ENCODE data around the gene ZSWIM5. TPM values are rescaled to one million over a fixed set of nuclear protein-coding genes. Genes with fewer than 3 reads are reported as not detected.

Gene ZSWIM5
- total RNA-seq, 1 experiment from 2014 or later, result 2.2 TPM

GRCh38 chr1:45011837-45012638, 194.4 kb downstream of the ZSWIM5 start, which contains the start of gene UROD (continued):
- TF ChIP-seq CDX4 (CRISPR knock-in tag; IDR thresholded peaks at IDR 0.05; ENCODE audit: borderline replicate concordance), result no peak
- TF ChIP-seq, protein P1, sequence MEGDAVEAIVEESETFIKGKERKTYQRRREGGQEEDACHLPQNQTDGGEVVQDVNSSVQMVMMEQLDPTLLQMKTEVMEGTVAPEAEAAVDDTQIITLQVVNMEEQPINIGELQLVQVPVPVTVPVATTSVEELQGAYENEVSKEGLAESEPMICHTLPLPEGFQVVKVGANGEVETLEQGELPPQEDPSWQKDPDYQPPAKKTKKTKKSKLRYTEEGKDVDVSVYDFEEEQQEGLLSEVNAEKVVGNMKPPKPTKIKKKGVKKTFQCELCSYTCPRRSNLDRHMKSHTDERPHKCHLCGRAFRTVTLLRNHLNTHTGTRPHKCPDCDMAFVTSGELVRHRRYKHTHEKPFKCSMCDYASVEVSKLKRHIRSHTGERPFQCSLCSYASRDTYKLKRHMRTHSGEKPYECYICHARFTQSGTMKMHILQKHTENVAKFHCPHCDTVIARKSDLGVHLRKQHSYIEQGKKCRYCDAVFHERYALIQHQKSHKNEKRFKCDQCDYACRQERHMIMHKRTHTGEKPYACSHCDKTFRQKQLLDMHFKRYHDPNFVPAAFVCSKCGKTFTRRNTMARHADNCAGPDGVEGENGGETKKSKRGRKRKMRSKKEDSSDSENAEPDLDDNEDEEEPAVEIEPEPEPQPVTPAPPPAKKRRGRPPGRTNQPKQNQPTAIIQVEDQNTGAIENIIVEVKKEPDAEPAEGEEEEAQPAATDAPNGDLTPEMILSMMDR (IDR thresholded peaks at IDR 0.05), result no peak
- no peak for TF ChIP-seq NR3C1 (CRISPR knock-in tag; conservative IDR thresholded peaks at IDR 0.05; ENCODE audit: low read depth)
- no peak for TF ChIP-seq NFATC4 (CRISPR knock-in tag; IDR thresholded peaks at IDR 0.05)
- no peak for TF ChIP-seq MXD4 (CRISPR knock-in tag; IDR thresholded peaks at IDR 0.05; ENCODE audit: borderline replicate concordance)
- TF ChIP-seq CREM (CRISPR knock-in tag; IDR thresholded peaks at IDR 0.05), result no peak
- TF ChIP-seq SMAD3 (CRISPR knock-in tag; IDR thresholded peaks at IDR 0.05; ENCODE audit: borderline replicate concordance), result no peak
- TF ChIP-seq, protein P2, sequence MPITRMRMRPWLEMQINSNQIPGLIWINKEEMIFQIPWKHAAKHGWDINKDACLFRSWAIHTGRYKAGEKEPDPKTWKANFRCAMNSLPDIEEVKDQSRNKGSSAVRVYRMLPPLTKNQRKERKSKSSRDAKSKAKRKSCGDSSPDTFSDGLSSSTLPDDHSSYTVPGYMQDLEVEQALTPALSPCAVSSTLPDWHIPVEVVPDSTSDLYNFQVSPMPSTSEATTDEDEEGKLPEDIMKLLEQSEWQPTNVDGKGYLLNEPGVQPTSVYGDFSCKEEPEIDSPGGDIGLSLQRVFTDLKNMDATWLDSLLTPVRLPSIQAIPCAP (CRISPR knock-in tag; IDR thresholded peaks at IDR 0.05), result no peak
- TF ChIP-seq ZNF532 (CRISPR knock-in tag; IDR thresholded peaks at IDR 0.05; ENCODE audit: borderline replicate concordance), result no peak
- no peak for TF ChIP-seq FOXP1 (CRISPR knock-in tag; IDR thresholded peaks at IDR 0.05; ENCODE audit: borderline replicate concordance)
- no peak for TF ChIP-seq ZNF121 (CRISPR knock-in tag; IDR thresholded peaks at IDR 0.05)
- TF ChIP-seq ZNF232 (CRISPR knock-in tag; IDR thresholded peaks at IDR 0.05), result no peak
- TF ChIP-seq, protein P3, sequence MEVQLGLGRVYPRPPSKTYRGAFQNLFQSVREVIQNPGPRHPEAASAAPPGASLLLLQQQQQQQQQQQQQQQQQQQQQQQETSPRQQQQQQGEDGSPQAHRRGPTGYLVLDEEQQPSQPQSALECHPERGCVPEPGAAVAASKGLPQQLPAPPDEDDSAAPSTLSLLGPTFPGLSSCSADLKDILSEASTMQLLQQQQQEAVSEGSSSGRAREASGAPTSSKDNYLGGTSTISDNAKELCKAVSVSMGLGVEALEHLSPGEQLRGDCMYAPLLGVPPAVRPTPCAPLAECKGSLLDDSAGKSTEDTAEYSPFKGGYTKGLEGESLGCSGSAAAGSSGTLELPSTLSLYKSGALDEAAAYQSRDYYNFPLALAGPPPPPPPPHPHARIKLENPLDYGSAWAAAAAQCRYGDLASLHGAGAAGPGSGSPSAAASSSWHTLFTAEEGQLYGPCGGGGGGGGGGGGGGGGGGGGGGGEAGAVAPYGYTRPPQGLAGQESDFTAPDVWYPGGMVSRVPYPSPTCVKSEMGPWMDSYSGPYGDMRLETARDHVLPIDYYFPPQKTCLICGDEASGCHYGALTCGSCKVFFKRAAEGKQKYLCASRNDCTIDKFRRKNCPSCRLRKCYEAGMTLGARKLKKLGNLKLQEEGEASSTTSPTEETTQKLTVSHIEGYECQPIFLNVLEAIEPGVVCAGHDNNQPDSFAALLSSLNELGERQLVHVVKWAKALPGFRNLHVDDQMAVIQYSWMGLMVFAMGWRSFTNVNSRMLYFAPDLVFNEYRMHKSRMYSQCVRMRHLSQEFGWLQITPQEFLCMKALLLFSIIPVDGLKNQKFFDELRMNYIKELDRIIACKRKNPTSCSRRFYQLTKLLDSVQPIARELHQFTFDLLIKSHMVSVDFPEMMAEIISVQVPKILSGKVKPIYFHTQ (CRISPR knock-in tag; IDR thresholded peaks at IDR 0.05), result no peak

Data from WTC11 (cell line).